CD4-positive, alpha-beta T cell treated with Interleukin-15 for 1 hour (primary cell): ENCODE data around the gene THADA.

ENCODE experiments used
- DNase-seq: peaks from one replicate; pipeline ENCODE4 v3.0.0-alpha.2; 2020

Gene THADA

DNA sequence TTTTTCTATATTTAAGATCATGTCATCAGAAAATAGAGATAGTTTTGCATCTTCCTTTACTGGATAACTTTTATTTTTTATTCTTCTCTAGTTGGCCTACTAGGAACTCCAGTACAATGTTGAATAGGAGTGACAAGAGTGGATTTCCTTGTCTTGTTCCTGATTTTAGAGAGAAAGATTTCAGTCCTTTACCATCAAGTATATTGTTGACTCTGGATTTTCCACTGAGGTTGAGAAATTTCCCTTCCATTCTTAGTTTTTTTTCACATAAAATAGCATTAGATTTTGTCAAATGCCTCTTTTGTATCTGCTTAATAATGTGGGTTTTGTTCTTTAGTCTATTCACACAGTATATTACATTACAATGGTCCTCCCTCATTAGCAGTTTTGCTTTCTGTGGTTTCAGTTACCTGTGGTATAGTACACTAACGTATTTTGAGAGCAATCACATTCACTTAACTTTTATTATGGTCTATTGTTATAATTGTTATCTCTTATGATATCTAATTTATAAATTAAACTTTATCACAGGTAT, 105.5 kb downstream of the THADA start:
- no peak for DNase-seq

DNA sequence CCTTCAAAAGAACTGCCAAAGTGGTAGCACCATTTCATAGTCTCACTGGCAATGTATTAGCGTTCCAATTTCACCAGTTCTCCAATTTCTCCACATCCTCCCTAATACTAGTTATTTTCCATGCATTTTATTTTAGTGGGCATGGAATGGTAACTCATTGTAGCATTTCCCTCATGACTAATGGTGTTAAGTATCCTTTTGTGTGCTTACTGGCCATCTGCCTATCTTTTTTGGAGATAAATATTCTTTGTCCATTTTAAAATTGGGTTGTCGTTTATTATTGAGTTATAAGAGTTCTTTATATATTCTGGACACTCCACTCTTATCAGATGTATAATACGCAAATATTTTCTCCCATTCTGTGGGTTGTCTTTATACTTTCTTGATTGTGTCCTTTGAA, 107.1 kb downstream of the THADA start:
- no peak for DNase-seq

DNA sequence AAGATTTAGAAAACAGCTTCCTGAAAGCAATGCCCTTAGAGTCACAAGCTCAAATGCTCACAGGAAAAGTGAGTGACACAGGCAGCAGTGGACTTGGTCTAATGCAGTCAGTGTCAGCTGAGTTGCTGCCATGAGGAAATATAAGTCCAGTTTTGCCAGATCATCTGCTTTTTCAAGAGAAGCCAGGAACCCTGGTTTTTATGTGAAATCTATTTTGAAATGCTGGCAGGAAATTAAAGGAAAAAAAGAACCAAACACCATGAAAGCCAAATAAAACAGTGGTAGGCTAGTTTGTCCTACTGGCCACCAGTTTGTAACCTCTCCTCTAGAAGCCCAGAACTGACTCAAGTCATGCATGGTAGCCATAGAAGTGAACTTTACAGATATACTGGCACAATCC, 109.2 kb downstream of the THADA start:
- no peak for DNase-seq

DNA sequence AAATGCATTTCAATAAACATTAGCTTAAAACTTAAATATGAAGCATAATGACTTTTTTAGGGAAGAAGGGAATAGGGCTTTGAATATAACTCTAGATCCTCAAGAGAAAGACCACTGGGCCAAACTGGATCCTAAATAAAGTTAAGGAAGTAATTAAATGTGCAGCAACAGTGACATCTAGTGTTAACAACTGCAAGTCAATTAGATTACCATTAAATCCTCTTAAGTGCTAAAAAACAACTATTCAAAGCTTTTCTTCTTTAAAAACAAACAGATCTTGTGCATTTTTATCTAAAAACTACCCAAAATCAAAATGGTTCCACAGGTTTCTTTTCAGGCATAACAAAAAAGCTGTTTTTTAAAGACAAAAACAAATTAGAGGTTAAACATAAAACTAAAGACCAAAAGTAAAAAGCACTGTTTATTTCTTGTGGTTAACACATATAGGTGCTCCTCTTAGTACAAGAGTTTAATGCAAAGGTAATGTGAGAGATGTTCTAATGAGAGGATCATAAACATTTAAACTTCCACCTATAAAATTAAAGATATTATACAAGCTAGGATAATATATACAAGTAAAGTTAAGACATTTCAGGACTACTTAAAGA, 111.4 kb downstream of the THADA start:
- no peak for DNase-seq

DNA sequence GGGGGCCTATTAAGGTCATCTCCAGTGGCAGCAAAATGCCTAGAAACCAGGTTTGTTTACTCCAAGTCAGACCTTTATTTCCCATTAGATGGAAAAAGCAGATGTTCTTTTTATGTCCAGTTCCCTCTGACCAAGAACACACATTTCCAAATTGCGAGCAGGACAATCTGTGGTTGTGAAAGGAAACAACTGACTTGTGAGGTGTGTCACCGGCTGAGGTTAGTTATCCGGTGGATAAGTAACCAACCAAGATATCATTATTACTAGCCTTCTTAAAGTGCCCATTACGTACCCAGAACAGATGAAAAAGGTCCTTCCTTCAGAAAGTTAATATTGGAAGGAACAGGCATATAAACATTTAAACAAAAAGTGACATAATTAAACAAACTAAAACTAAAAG, 112.9 kb downstream of the THADA start:
- no peak for DNase-seq

DNA sequence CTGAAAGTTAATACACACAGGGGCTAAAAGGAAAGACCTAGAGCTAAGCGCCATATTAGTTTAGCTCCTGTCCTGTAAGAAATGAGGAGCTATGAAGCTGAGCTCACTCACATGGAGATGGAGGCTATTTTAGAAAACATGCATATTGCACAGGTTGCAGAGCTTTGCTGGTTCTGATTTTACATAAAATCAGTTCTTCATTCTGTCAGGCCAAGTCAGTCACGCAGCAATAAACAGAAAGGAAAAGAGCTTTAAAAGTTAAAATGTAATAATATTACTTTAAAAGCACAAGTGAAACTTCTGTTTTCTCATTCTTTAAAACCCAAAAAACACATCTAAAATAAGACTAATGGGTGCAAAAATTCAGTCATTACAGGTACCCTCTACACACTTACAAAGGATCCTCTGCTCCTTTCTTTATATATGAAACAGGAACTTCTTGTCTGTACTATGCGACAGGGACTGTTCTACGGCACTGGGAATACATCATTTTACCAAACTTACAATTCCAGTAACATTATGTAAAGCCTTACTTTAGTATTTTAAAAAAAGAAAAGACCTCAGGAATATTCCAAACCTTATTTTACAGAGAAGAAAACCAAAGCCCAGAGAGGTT, 113.8 kb downstream of the THADA start:
- DNase-seq = no peak

DNA sequence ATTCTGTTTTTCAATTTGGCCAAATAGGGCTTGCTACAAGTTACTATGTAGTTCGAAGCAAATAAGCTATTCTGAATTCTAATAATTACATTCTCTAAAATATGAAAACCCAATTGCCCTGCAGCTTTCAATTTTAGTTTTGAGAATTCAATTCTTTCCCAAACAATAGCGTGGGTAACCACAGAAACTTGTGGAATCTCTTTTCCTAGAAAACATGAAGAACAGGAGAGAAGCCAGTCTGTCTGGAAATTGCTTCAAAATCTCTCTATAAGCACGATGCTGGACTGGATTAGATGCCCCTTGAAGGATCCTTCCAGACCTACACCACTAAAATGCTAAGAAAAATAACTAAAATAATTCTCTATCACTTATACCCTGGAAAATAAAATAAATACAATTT, 115.0 kb downstream of the THADA start:
- DNase-seq = no peak

DNA sequence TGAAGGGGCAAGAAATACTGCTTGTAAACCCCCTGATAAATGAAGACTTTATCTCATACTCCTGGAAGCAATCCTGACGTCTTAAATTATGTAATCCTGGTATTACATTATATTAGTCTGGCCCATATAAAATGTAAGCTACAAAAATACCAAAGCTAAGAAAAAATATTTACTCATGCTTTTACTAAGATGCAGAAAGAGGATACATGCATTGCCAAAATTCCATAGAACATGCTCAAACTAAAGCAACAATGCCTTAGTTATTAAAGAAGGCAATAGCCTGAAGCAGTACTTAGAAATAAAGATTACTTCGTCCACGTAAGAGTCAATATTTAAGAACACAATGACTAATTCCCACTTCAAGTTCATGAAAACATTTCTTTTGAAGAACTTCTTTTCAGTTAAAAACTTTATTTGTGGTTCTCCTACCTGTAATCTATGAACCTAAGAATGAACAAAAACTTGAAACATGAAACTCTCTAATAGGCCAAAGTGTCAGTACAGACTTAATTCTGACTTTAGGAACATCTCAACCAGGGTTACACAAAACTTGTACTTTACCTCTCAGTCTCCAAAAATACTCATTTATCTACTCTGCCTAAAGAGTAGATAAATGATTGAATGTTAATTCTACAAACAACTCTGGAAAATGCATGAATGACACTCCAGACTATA, 117.3 kb downstream of the THADA start:
- DNase-seq = no peak

DNA sequence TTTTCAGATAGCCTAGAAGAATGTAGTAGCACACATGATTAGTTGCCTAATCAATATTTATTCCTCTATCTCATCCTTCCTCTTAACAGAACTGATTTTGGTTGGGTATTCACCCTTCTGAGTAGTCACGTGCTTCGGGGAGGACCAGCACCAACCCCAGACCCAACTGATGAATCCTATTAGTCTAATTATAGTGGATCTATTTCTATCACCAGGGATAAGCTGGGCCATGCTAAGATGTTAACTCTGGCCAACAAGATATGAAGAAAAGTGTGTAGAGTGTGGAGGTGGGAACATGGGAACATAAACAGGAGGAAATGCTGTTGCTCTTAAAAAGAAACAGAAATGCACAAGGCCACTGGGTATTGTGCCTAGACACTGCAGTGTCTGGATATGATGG, 119.9 kb downstream of the THADA start:
- DNase-seq = no peak

DNA sequence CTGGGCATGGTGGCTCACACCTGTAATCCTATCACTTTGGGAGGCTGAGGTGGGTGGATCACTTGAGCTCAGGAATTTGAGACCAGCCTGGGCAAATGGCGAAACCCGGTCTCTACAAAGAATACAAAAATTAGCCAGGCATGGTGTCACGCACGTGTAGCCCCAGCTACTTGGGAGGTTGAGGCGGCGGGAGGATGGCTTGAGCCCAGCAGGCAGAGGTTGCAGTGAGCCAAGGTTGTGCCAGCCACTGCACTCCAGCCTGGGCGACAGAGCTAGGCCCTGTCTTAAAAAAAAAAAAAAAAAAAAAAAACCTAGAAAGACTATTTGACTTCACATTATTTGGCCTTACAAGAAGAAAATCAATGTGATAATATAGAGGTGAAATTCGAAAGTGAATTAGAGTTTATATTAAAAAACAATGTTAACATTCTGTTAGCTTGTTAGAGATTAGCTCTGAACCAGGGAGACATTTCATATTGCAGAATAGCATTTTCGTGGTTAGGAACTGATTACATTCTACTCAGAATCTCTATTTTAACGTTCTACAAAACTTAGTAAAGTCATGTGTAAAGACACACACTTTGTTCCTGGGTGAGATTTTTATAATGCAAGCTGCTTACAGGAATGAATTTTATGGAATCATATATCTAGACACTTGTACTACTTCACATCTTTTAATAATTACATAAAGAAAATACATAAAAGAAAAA, 120.5 kb downstream of the THADA start:
- DNase-seq = no peak

DNA sequence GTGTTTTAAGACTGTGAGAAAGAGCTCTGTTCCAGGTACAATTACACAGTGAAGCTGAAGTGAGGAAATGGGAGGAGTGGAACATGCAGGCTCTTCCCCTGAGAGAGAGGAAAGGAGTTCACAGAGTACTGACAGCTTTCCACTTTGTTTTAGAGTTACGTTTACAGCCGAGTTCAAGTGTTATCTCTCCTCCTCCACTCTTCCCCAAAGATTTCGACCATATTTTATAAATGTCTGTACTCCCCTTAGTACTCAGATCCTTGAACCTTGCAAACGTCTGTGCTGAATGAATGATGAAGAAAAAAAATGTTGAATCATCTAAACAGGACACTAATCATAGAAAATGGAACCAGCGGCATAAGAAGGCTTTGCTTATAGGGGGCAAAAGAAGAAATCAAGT, 121.6 kb downstream of the THADA start:
- no peak for DNase-seq

DNA sequence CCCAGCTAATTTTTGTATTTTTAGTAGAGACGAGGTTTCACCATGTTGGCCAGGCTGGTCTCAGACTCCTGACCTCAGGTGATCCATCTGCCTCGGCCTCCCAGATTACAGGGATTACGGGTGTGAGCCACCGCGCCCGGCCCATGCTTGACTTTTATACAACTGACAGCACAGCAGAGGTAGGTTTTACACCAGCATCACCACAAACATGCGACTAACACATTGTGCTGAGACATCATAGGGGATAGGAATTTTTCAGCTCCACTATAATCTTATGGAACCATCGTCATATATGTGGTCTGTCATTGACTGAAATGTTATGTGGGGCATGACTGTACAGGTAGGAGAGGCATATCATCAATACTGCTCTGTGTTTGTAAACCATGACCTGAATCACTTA, 122.1 kb downstream of the THADA start:
- no peak for DNase-seq

DNA sequence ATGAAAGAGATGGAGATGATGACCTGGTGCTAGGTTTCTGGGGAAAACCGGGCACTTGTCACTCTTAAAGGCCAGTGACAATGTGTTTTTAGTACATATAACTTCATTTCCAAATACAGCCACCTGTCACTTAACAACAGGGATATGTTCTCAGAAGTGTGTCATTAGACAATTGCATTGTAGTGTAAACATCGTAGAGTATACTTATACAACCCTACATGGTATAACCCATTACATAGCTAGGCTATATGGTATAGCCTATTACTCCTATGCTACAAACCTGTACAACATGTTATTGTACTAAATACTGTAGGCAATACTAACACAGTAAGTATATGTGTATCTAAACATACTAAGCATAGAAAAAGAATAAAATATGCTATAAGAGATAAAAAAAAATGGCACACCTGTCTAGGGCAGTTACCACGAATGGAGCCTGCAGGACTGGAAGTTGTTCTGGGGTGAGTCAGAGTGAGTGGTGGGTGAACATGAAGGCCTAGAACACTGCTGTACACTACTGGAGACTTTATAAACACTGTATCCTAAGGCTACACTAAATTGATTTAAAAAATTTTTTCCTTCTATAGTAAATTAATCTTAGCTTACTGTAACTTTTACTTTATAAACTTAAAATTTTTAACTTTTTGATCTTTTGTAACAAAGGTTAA, 123.2 kb downstream of the THADA start:
- DNase-seq = no peak

DNA sequence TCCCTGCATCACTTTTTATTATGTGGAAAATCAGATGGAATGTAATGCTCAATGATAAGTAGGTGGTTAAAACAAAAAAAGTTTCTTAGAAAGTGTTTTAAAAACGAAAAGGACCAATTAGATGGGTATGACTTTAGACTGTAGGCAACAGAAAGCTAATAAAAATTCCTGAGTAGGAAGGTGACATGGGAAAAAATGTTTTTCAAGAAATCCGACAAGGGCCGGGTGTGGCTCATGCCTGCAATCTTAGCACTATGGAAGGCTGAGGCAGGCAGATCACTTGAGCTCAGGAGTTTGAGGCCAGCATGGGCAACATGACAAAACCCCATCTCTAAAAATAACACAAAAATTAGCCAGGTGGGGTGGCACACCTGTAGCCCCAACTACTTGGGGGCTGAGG, 126.1 kb downstream of the THADA start:
- no peak for DNase-seq

DNA sequence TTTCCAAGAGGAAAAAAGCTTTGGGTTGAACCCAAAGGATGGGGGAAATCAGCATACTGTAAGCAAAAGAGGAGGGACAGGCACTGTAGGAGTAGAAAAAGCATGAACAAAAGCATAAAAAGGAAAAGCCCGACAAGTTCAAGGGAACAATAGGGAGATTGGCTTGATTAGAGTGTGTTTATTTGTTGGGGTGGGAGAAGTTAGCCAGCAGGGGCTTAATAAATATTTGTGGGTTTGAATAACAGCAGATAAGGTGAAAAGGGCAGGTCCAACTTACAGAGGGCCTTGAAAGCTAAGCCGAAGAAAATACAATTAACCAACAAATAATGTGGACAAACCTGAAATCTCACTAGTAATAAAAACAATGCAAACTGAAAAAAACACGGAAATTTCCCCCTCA, 126.7 kb downstream of the THADA start:
- DNase-seq = no peak

DNA sequence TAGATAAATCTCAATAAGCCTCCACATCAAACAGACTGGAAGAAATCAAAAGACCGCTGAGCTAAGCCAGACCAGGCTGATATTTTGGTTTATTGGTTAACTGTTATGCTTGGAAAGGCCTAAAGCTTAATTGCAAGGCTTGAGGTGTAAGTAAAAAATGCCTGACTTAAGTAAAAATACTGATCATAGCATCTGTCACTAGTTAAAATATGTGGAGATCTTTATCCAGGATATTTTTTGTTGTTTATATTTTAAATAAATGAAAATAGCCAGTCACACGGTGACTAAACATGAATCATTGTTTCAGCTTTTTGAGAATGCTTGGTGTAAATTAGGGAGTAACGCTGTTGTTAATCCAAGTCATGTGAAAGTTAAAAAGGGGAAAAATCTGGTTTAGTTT, 127.9 kb downstream of the THADA start:
- DNase-seq = no peak

DNA sequence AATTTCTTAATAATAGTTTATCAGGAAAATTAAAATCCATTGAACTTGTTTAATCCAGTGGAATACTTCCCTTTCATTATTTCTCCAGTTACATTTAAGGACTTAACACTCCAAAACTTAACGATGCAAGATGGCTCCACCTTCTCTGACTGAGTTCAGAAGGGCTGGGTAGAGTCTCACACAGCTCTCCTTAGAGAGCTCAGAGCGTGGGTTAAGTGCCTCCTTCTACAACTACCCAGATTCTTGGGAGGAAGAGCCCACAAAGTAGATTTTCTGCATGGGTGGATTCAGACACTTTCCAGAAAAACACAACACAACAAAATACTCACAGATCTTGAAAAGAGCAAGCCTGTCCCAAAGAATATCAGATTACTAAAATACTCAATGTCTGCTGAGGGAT, 130.6 kb downstream of the THADA start:
- DNase-seq = no peak

DNA sequence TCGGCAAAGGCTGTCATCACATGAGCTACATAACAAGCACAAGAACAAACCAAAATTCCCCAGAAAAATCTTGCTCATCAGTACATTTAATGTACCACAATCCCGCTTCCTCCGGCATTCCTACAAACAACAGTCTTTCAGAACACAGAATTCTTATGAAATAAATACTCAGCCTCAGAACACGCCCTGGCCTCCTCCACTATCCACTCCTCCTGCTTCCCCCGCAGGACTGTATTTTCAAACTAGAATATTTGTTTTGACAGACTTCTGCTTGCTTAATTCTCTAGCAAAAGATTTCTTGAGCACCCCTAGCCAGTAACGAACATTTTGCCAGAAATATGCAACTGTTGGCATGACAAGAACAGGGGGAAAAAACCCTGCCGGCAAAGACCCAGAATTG, 131.2 kb downstream of the THADA start:
- DNase-seq = no peak

DNA sequence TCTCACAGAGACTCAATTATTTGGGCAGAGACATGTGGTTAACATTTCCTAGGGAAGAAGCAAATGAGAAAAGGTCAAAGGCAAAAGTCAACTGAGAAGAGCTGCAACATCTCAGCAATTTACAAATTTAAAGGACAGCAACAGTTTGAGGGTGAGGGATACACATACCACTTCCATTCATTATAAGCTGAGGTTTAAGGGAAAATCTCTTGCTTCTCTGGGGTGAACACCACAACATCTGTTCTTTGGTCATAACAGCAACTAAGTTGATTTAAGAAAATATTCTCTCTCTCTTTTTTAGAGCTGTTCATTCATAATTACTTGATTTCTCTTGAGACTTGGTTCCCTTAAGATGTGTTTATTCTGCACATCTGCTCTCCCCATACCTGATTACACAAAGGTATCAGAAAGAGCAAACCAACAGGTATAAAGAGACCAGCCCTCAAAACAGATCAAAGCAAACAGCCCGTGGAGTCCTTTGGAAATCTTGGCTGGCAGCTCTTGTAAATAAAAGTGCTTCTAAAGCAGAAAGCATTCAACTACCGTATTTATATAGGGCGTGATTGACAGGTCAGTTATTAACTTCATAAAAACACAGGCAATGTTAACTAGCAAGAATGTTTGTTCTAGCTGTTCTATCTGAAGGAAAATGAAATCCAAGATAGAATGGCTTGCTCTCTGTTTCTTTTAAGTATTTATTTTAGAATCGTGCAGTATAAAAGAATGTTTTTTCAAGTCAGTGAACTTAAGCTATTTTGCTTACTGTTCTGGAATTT, 132.8 kb downstream of the THADA start:
- DNase-seq = no peak

DNA sequence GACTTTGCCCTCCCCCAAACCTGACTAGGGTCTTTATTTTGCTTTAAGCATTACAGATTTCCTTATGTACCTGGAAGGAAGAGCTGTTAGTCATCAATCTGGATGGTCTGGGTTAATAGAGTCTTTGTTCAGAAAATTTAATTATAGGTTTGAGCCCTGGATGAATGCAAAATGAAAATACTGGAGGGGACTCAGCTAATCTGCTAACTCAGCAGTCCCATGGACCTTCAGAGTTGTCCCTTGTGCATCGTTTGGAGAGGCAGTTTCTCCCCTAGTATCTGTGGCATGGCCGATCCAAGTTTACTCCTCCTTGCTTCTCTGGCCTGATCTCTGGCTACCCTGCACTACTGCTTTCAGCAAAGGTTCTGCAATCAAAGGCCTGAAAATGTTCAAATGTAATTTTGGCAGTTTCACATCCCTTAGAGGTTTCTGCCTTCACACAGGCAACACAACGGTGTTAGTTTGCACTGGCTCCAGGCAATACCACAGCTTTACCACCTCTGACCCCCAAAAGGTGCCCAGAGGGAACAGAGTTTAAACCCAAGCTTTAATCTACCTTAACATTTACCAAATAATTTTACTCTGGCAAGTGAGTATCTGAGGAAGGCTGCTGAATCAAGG, 134.3 kb downstream of the THADA start:
- DNase-seq = no peak

DNA sequence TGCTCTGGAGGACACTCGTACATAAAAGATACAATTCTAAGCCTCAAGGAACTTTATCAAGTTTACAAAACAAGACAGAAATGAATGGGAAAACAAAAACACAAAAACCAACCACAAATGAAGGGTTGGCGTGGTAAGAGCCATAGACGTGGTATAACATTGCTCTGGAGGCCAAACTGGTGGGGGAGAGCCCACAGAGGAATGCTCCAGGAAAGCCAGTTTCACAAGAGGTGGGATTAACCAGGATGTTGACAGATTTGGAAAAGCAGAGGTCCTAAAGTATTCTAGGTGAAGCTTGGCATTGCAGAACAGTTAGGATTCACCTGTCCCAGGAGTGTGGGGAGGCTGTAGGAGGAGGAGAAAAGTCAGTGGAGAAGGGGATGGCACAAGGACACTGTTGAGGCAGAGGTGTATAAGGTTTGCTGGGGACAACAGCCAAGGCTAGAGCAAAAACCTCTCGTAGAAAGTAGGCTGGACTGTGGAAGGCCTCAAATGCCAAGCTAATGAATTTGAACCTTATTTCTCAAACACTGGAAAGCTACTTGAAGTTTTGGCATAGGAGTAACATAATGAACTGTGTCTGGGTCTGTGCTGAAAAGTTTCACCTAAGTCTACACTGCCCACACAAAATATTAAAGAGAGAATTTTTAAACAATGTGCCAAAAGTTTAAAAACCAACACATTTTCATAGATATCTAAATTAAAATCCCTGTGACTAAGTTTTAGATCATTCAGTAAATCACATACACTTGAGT, 135.1 kb downstream of the THADA start:
- DNase-seq = no peak
